HG03095 (cell line): Measurements from ENCODE around the gene NOP9.
"Not testable (repeated sequence)": the region's sequence is repeated elsewhere in the genome, so short reads cannot be mapped to it uniquely, and the experiment has no call there.

Experiments used
- ATAC-seq: cut with Tn5 transposase; IDR thresholded peaks from one replicate; pipeline ENCODE4 v1.9.1; 2021; ENCODE audit warnings: moderate library complexity; ENCODE audit not compliant: unreplicated experiment

NOP9 gene

GRCh38 chr14:24349742-24350141 is 50.1 kb downstream of the NOP9 start:
- no peak for ATAC-seq

GRCh38 chr14:24351517-24351916 is 51.9 kb downstream of the NOP9 start:
- no peak for ATAC-seq

- no peak for ATAC-seq
Observed at GRCh38 chr14:24353559-24354481, 54.2 kb downstream of the NOP9 start.

GRCh38 chr14:24354482-24354825 is 54.8 kb downstream of the NOP9 start:
- ATAC-seq: not testable (repeated sequence)

- ATAC-seq: no peak
Observed at GRCh38 chr14:24355009-24355408, 55.4 kb downstream of the NOP9 start.

- ATAC-seq: no peak
Observed at GRCh38 chr14:24356208-24356607, 56.6 kb downstream of the NOP9 start.
